Activated T-cell treated with anti-CD3 and anti-CD28 coated beads, Interleukin-2, amount 50 U/mL, for 24 hours (primary cell): ENCODE results near the gene ZNF367.
A peak's percentile ranks its signal among the peaks of the same experiment; 100 is the strongest.

Source experiments
- DNase-seq: peaks from one replicate; pipeline ENCODE4 v3.0.0-alpha.2; 2020
- H3K27ac Mint-ChIP-seq: 2 replicates; pipeline ENCODE4 v1.8.0; 2020; ENCODE audit warnings: mild to moderate bottlenecking, mixed read lengths
- H3K27me3 Mint-ChIP-seq: 2 replicates; pipeline ENCODE4 v1.8.0; 2020; ENCODE audit warnings: mixed read lengths
- H3K36me3 Mint-ChIP-seq: 2 replicates; pipeline ENCODE4 v1.8.0; 2020; ENCODE audit warnings: low read depth, mixed read lengths
- H3K4me1 Mint-ChIP-seq: 2 replicates; pipeline ENCODE4 v1.8.0; 2020; ENCODE audit warnings: low read depth, mixed read lengths
- H3K4me3 Mint-ChIP-seq: 2 replicates; pipeline ENCODE4 v1.8.0; 2020; ENCODE audit warnings: mild to moderate bottlenecking, moderate library complexity, mixed read lengths
- H3K9me3 Mint-ChIP-seq: 2 replicates; pipeline ENCODE4 v1.8.0; 2020; ENCODE audit warnings: mixed read lengths

The ZNF367 gene

GRCh38 chr9:96420468-96421219 lies 2.5 kb upstream of the ZNF367 start:
- Mint-ChIP-seq H3K9me3 (no peaks in the 10 kb centered on the region), H3K27ac (peak overlapping the region; percentile 84), H3K4me3 (peak overlapping the region; percentile 88), H3K4me1 (peaks cover 35% of the 10 kb centered on the region), H3K36me3 (peaks cover 18% of the 10 kb centered on the region), H3K27me3 (no peaks in the 10 kb centered on the region)
- no peak for DNase-seq

- Mint-ChIP-seq H3K4me3 (peak overlapping the region; percentile 88), H3K27me3 (no peaks in the 10 kb centered on the region), H3K27ac (peak overlapping the region; percentile 84), H3K9me3 (no peaks in the 10 kb centered on the region), H3K4me1 (peaks cover 33% of the 10 kb centered on the region), H3K36me3 (peaks cover 18% of the 10 kb centered on the region)
- no peak for DNase-seq
Observed at GRCh38 chr9:96419691-96419969, 1.5 kb upstream of the ZNF367 start.

- no peak for DNase-seq
- Mint-ChIP-seq H3K4me3 (peak overlapping the region; percentile 88), H3K9me3 (no peaks in the 10 kb centered on the region), H3K27me3 (no peaks in the 10 kb centered on the region), H3K36me3 (peaks cover 22% of the 10 kb centered on the region), H3K27ac (peak overlapping the region; percentile 94), H3K4me1 (peaks cover 38% of the 10 kb centered on the region)
Observed at GRCh38 chr9:96418920-96419690, 935 bp upstream of the ZNF367 start.

GRCh38 chr9:96417661-96418082 lies 498 bp downstream of the ZNF367 start:
- H3K4me1 Mint-ChIP-seq: peaks cover 52% of the 10 kb centered on the region
- no peak for DNase-seq

GRCh38 chr9:96417051-96417586 lies 1.1 kb downstream of the ZNF367 start:
- H3K4me1 Mint-ChIP-seq: peaks cover 55% of the 10 kb centered on the region
- DNase-seq: peak; percentile 95
- no peaks in the 10 kb centered on the region for H3K27me3 Mint-ChIP-seq
- peak overlapping the region; percentile 94 for H3K4me3 Mint-ChIP-seq
- H3K9me3 Mint-ChIP-seq: no peaks in the 10 kb centered on the region
- H3K36me3 Mint-ChIP-seq: peaks cover 36% of the 10 kb centered on the region
- peak overlapping the region; percentile 93 for H3K27ac Mint-ChIP-seq

More at GRCh38 chr9:96417661-96418082, 498 bp downstream of the ZNF367 start:
- Mint-ChIP-seq H3K27ac (peak overlapping the region; percentile 96), H3K9me3 (no peaks in the 10 kb centered on the region), H3K27me3 (no peaks in the 10 kb centered on the region), H3K4me3 (peak overlapping the region; percentile 86), H3K36me3 (peaks cover 33% of the 10 kb centered on the region)

GRCh38 chr9:96413302-96414221 lies 4.6 kb downstream of the ZNF367 start:
- Mint-ChIP-seq H3K27ac (peak overlapping the region; percentile 50), H3K4me1 (peaks cover 48% of the 10 kb centered on the region), H3K4me3 (peak overlapping the region; percentile 48), H3K27me3 (no peaks in the 10 kb centered on the region), H3K36me3 (peaks cover 59% of the 10 kb centered on the region), H3K9me3 (no peaks in the 10 kb centered on the region)
- no peak for DNase-seq

GRCh38 chr9:96412174-96412913 lies 5.8 kb downstream of the ZNF367 start:
- Mint-ChIP-seq H3K27ac (peak overlapping the region; percentile 26), H3K36me3 (peaks cover 64% of the 10 kb centered on the region), H3K4me1 (peaks cover 50% of the 10 kb centered on the region), H3K27me3 (no peaks in the 10 kb centered on the region), H3K4me3 (no peak overlapping the region), H3K9me3 (no peaks in the 10 kb centered on the region)
- no peak for DNase-seq

- Mint-ChIP-seq H3K27me3 (no peaks in the 10 kb centered on the region), H3K4me1 (peaks cover 47% of the 10 kb centered on the region), H3K36me3 (peaks cover 59% of the 10 kb centered on the region), H3K4me3 (no peak overlapping the region), H3K27ac (no peak overlapping the region), H3K9me3 (no peaks in the 10 kb centered on the region)
- no peak for DNase-seq
Observed at GRCh38 chr9:96411129-96411838, 6.9 kb downstream of the ZNF367 start.

GRCh38 chr9:96408409-96409280 lies 9.5 kb downstream of the ZNF367 start:
- H3K27ac Mint-ChIP-seq: no peak overlapping the region
- H3K4me3 Mint-ChIP-seq: no peak overlapping the region
- peaks cover 53% of the 10 kb centered on the region for H3K36me3 Mint-ChIP-seq

GRCh38 chr9:96400132-96400910 lies 17.8 kb downstream of the ZNF367 start:
- Mint-ChIP-seq H3K36me3 (peaks cover 60% of the 10 kb centered on the region), H3K4me3 (no peak overlapping the region), H3K27ac (peak overlapping the region; percentile 50)

More at GRCh38 chr9:96408409-96409280, 9.5 kb downstream of the ZNF367 start:
- peaks cover 32% of the 10 kb centered on the region for H3K4me1 Mint-ChIP-seq
- H3K27me3 Mint-ChIP-seq: no peaks in the 10 kb centered on the region
- no peak for DNase-seq
- H3K9me3 Mint-ChIP-seq: no peaks in the 10 kb centered on the region

GRCh38 chr9:96399325-96399633 lies 18.9 kb downstream of the ZNF367 start:
- H3K9me3 Mint-ChIP-seq: peaks cover 3% of the 10 kb centered on the region
- no peaks in the 10 kb centered on the region for H3K27me3 Mint-ChIP-seq
- H3K4me1 Mint-ChIP-seq: peaks cover 30% of the 10 kb centered on the region
- H3K27ac Mint-ChIP-seq: peak overlapping the region; percentile 67
- H3K4me3 Mint-ChIP-seq: no peak overlapping the region
- peaks cover 66% of the 10 kb centered on the region for H3K36me3 Mint-ChIP-seq
- no peak for DNase-seq

More at GRCh38 chr9:96400132-96400910, 17.8 kb downstream of the ZNF367 start:
- no peaks in the 10 kb centered on the region for H3K27me3 Mint-ChIP-seq
- no peak for DNase-seq
- H3K9me3 Mint-ChIP-seq: peaks cover 3% of the 10 kb centered on the region
- H3K4me1 Mint-ChIP-seq: peaks cover 30% of the 10 kb centered on the region
